Measurements from ENCODE around the gene CIZ1.

- TF ChIP-seq, protein P1, sequence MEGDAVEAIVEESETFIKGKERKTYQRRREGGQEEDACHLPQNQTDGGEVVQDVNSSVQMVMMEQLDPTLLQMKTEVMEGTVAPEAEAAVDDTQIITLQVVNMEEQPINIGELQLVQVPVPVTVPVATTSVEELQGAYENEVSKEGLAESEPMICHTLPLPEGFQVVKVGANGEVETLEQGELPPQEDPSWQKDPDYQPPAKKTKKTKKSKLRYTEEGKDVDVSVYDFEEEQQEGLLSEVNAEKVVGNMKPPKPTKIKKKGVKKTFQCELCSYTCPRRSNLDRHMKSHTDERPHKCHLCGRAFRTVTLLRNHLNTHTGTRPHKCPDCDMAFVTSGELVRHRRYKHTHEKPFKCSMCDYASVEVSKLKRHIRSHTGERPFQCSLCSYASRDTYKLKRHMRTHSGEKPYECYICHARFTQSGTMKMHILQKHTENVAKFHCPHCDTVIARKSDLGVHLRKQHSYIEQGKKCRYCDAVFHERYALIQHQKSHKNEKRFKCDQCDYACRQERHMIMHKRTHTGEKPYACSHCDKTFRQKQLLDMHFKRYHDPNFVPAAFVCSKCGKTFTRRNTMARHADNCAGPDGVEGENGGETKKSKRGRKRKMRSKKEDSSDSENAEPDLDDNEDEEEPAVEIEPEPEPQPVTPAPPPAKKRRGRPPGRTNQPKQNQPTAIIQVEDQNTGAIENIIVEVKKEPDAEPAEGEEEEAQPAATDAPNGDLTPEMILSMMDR (IDR thresholded peaks at IDR 0.05): no peak
- TF ChIP-seq POLR2A (IDR thresholded peaks at IDR 0.05) (no peak), POLR2AphosphoS5 (IDR thresholded peaks at IDR 0.05) (no peak)
Measured at GRCh38 chr9:128205296-128205944, 14.0 kb upstream of the CIZ1 start.
